Renal pelvis (tissue), 4 donors: ENCODE measurements around the gene CRYBB1. TPM values are rescaled to one million over a fixed set of nuclear protein-coding genes. Genes with fewer than 3 reads are reported as not detected.
"Not testable (repeated sequence)": the region's sequence is repeated elsewhere in the genome, so short reads cannot be mapped to it uniquely, and the experiment has no call there.

Experiments
- DNase-seq: peaks from one replicate; pipeline ENCODE4 v3.0.0-alpha.2; 2013
- polyA plus RNA-seq, 3 donors: library from polyadenylated mRNA; unstranded; fragments of 120-200 nt; gene quantifications; one replicate each; pipeline ENCODE4 v1.2.1, GENCODE V29; 2013; ENCODE audit not compliant: insufficient read length in 3 of 3

Gene CRYBB1
- polyA plus RNA-seq, 3 donors = 0.68 to 0.95 (median 0.88) TPM

- no peak for DNase-seq
Measured at GRCh38 chr22:26642465-26643417, 24.9 kb upstream of the CRYBB1 start.

GRCh38 chr22:26636296-26636695, 18.5 kb upstream of the CRYBB1 start:
- DNase-seq = no peak

- no peak for DNase-seq
Measured at GRCh38 chr22:26635117-26635516, 17.3 kb upstream of the CRYBB1 start.

GRCh38 chr22:26634189-26634588, 16.4 kb upstream of the CRYBB1 start:
- no peak for DNase-seq

- no peak for DNase-seq
Measured at GRCh38 chr22:26632422-26633155, 14.8 kb upstream of the CRYBB1 start.

GRCh38 chr22:26631282-26631681, 13.5 kb upstream of the CRYBB1 start:
- no peak for DNase-seq

GRCh38 chr22:26629988-26630761, 12.3 kb upstream of the CRYBB1 start:
- no peak for DNase-seq

- DNase-seq = no peak
Measured at GRCh38 chr22:26624803-26625202, 7.0 kb upstream of the CRYBB1 start.

- no peak for DNase-seq
Measured at GRCh38 chr22:26623984-26624383, 6.2 kb upstream of the CRYBB1 start.

GRCh38 chr22:26621663-26622062, 3.8 kb upstream of the CRYBB1 start, which contains the start of gene CRYBA4:
Gene CRYBA4 (plus strand): TSS chr22:26621963. CDS start chr22:26622597, 634 bp downstream.
- DNase-seq = no peak

GRCh38 chr22:26620197-26620596, 2.4 kb upstream of the CRYBB1 start:
- no peak for DNase-seq

- no peak for DNase-seq
Measured at GRCh38 chr22:26619510-26619909, 1.7 kb upstream of the CRYBB1 start.

GRCh38 chr22:26618455-26618854, 628 bp upstream of the CRYBB1 start:
- DNase-seq = no peak

- no peak for DNase-seq
Measured at GRCh38 chr22:26616650-26617049, 1.2 kb downstream of the CRYBB1 start.

- DNase-seq = no peak
Measured at GRCh38 chr22:26615830-26616435, 1.9 kb downstream of the CRYBB1 start.

- DNase-seq = no peak
Measured at GRCh38 chr22:26615149-26615548, 2.7 kb downstream of the CRYBB1 start.

- DNase-seq = no peak
Measured at GRCh38 chr22:26614322-26614721, 3.5 kb downstream of the CRYBB1 start.

- DNase-seq = not testable (repeated sequence)
Measured at GRCh38 chr22:26613753-26614152, 4.1 kb downstream of the CRYBB1 start.

- no peak for DNase-seq
Measured at GRCh38 chr22:26612652-26613051, 5.2 kb downstream of the CRYBB1 start.

- DNase-seq = no peak
Measured at GRCh38 chr22:26610996-26611395, 6.8 kb downstream of the CRYBB1 start.
